ENCODE measurements around the gene CCDC154.
"Not testable (repeated sequence)": the region's sequence is repeated elsewhere in the genome, so short reads cannot be mapped to it uniquely, and the experiment has no call there.

Gene CCDC154, protein sequence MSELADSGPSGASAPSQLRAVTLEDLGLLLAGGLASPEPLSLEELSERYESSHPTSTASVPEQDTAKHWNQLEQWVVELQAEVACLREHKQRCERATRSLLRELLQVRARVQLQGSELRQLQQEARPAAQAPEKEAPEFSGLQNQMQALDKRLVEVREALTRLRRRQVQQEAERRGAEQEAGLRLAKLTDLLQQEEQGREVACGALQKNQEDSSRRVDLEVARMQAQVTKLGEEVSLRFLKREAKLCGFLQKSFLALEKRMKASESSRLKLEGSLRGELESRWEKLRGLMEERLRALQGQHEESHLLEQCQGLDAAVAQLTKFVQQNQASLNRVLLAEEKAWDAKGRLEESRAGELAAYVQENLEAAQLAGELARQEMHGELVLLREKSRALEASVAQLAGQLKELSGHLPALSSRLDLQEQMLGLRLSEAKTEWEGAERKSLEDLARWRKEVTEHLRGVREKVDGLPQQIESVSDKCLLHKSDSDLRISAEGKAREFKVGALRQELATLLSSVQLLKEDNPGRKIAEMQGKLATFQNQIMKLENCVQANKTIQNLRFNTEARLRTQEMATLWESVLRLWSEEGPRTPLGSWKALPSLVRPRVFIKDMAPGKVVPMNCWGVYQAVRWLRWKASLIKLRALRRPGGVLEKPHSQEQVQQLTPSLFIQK

DNA sequence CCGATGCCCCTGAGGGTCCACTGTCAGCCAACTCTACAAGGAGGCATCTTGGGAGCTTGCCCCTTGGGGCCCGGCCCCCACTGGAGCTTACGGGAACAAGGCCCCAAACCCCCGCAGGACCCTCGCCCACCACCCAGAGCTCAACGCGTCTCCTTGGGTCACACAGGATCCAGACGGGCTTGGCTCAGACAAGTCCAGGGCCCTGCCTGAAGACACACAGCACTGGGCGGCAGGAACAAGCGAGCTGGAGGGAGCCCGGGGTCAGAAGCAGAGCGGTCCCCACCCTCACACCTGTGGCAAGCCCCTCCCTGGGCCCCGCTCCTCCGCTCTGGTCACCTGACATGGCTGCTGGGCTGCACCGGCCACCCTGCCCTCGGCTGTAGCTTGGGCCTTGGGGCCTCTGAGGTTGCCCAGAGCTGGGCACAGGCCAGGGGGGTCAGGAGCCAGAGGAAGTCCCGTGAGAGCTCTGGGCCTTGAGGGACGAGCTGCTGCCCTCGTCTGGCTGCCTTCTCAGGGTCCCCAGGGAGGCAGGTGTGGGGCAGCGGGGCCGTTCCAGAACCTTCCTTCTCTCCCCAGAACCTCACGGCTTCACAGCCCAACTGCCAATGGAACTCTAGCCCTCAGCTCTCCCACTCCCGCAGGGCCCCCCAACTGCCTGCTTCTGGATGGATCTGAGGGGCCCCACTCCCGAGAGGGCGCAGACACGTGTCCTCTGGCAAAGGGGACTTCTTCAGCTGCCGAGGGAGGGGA, at the start of gene CCDC154:
TSS of gene CCDC154 (minus strand) at position 577 of the 750 bp plus-strand sequence. CDS start at position 343, 234 bp downstream.
- DNase-seq, result no peak

DNA sequence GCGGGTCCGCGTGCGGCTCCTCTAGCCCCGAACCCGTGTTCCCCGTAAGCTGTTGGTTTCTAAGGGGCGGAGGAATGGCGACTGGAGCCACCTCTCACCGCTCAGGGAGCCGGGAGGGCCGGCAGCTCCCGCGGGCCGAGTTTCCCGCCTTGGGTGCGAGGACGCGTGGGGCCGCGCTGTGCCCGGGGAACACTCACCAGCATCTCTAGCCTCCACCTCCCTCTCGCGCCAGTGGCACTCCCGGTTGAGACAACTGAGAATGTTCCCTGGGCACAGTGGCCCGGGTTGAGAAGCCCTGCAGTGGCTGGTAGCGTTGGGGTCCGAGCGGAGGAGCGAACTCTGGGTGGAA, 49.4 kb upstream of the CCDC154 start:
- no peak for DNase-seq

DNA sequence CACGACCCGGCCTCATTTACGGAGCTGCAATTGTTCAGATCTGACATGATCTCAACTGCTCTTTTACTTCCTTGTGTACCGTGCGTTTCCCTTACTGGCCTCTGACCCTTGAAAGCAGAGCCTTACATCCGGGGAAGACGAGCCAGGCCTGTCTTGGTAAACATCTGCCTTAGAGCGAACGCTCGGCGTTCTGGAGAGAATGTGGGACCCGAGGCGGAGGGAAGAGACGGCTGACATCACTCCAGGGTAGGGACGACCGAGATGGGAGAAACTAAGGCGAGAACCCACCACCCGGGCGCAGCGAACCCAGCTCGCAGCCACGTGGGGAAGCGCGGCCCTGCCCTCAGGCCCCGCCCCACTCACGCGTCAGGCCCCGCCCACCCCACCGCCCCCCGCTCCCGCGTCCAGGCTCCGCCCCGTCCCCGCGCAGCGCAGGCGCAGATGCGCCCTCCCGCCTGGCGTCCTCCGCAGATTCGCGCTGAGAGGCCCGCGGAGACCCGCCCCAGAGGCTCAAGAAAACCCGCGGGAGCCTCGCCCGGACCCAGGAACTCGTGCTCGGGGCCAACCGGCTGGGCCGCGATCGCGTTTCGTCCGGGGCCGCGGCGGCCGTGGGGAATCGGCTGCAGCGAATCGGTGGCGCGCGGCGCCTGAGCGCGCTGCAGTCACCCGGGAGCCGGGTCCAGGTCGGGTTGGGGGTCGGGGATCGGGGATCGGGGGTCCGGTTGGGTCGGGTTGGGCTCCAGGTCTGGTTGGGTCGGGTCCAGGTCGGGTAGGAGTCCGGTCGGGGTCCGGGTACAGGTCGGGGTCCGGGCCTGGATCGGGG, 48.8 kb upstream of the CCDC154 start, which contains the start of gene TELO2:
TSS of gene TELO2 (plus strand) at position 438 of the 823 bp plus-strand sequence. CDS start 922 bp downstream, outside the sequence.
- peak; percentile 71 for DNase-seq

DNA sequence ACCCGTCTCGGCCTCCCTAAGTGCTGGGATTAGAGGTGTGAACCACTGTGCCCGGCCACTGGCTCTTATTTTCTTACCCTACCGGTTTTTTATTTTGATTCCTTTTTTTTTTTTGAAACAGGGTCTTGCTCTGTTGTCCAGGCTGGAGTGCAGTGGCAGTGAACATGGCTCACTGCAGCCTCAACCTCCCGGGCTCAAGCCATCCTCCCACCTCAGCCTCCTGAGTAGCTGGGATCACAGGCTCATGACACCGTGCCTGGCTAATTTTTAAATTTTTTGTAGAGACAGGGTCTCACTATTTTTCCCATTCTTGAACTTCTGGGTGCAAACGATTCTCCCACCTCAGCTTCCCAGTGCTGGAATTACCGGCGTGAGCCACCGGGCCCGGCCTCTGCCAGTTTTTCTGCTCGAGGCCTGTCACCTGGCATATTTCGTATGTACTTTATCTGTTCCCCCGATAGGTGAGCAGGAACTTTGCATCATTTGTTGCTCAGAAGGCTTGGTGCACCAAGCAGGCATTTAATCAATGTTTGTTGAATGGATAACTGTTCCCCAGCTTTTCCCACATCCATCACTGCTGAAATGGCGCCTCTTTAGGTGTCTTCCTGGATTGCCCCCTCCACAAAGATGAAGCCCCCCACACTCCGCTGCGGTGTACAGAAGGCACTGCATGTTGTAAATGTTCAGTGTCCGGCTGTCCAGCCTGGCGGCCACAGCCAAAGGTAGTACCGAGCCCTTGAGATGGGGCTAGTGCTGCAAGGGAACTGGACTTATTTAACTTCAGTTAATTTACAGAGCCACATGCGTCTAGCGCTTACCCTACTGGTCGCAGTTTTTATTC, 47.9 kb upstream of the CCDC154 start:
- DNase-seq, result no peak

DNA sequence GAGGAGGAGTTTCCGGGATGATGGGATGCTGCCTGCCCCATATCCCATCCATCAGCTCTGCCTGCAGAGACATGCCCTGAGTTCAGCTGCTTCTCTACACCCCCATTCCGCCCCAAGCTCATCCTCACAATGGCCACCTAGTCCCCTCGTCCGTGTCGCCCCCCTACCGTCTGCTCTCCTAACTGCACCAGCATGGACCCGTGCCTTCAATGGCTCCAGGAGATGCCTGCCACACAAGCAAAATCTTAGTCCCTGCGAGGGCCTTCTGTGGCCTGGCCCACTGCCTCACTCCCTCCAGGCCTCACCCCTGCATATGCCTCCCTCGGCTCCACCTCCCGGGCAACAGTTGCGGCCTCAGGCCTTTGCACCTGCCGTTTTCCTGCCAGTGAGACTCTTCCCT, 47.0 kb upstream of the CCDC154 start:
- DNase-seq, result no peak

DNA sequence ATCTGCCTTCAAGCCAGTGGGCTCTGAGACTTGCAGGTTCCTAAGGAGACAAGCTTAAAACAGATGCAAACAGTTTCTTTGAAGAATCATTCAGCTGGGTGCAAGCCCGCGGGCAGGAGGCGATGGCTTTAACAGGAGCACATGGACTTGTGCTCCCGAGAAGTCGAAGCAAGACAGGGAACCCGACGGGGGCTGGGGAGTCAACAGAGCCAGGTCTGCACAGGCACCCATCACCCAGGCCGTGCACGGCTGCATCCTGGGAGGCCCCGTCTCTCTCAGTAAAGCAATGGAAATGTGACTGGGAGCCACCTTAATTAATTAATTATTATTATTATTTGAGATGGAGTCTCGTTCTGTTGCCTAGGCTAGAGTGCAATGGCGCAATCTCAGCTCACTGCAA, 44.7 kb upstream of the CCDC154 start:
- DNase-seq, result no peak

DNA sequence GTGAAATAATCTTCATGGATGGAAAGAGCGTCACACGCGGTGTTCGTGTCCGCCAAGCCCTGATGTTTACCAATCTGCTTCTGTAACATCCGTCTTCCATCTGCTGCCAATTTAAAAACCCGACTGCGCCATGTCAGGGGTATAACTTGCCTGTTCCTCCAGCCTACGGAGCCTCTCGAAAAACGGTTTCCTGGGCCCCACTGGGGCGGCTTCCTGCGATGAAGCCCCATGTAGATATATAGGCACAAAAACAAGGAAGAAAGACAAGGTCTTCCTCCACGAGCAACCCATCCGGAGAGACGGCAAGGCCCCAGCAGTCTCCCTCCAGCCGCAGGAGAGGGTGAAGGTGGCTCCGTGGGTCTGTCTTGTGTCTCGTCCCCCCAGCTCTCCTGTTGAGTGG, 44.3 kb upstream of the CCDC154 start, which contains the start of gene PTX4:
TSS of gene PTX4 (minus strand) at position 326 of the 400 bp plus-strand sequence. CDS start at position 291, 35 bp downstream.
- DNase-seq, result no peak

DNA sequence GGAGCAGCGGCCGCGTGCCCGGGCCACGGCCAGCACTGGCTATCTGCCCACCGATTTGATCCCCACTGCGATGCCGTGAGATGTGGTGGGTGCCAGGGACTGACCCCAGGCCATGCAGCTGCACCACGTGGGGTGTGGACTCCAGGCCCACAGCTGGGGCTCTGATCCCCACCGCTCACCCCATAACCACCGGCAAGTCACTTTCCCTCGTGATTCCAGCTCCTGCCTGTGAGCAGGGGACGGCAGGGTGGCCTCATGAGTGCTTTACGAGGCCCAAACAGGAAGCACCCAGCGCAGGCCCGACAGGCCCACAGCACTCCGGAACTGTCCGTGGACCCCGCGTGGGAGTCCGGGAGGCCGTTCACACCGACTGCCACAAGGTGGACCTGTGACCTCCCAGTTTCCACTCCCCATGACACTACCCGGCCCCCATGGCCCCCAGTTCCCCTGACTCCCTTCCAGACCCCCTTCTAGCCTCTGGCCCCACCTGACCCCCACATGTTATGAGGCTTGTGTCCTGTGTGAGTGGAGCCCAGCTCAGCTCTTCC, 43.8 kb upstream of the CCDC154 start:
- DNase-seq, result no peak

DNA sequence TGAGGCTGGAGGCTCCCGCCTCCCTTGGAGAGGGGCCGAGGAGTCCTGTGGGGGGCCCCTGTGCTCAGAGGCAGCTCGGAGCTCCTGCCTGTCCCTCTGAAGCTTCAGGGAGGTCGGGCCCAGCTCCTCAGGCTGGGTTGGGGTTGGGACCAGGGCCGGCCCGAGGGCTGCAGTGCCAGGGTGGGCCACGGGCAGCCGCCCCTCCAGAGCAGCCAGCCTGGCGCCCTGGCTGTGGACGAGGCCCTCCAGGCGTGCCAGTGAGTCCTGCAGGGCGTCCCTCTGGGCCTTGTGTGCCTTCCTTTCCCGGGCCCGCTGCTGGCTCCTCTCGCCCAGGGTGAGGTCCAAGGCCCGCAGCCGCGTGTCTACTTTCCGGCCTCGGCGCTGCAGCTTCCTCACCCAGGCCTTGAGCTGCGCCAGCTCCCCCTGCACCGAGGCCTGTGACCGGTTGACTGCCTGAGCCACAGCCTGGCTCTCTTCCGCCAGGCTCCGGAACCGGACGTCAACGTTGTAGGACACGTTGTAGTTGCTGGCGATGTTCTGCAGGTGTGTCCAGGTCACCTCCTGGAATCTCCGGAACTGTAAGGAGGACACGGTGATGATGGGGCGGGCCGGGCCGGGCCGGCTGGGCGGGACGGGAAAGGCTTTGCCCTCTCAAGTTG, 43.2 kb upstream of the CCDC154 start:
- DNase-seq, result no peak

DNA sequence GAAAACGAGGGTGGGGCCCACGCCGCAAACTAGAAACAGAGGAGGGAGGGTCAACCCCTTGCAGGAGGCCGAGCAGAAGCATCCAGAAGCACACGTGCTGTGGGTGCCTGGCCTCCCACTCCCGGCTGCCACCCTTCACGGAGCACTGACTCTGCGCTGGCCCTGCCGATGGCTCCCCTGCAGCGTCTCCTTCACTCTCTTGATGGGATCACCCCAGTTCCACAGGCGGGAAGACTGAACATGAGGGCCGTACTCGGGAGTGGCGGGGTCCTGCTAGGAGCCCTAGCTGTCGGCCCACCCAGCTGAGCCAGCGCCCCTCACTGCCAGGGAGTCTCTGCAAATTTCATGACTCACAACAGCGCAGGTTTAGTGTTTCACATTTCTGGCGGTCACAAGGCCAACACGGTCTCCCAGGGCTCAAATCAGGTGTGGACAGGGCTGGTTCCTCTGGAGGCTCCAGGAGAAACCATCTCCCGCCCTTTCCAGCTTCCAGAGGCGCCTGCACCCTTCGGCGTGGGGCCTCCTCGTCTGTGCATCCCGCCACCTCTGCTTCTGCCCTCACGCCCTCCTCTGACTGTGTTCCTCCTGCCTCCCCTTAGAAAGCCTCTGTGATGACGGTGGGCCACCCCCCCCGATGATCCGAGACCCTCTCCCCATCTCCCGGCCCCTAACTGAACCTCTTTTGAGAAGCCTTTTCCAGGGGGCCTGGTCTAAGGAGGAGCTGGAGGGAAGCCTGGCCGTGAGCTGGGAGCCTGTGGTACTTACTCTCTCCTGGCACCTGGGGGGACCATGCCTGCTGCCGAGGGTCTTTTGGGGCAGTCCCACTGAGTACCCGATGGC, 42.4 kb upstream of the CCDC154 start:
- no peak for DNase-seq

DNA sequence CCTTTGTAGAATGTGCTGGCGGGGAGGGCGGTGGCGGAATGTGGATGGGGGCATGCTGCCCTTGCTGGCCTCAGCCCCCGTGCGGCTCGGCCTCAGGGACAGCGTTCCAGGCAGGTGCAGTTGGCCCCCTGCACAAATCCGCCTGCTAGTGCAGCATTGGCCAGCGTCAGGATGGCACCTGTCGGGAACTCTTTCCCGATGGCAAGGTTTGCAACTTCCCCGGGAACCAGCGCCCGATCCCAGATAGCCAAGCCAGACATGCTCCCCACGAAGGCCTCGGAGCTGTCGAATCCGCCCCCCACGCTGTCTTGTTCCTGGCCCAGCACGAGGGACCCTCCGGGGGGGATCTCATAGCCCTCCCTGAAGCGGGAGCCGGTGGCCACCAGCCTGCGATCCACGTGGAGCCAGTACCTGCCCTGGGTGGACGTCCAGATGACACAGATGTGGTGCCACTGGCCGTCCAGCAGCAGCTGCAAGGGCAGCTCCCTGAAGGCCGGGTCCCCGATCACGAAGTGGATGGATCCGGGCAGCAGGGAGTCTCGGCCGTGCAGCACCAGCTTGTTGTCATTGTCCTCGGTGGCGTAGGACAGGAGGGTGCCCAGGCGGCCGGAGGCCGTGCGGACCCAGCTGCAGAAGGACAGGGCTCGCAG, 41.6 kb upstream of the CCDC154 start:
- no peak for DNase-seq

DNA sequence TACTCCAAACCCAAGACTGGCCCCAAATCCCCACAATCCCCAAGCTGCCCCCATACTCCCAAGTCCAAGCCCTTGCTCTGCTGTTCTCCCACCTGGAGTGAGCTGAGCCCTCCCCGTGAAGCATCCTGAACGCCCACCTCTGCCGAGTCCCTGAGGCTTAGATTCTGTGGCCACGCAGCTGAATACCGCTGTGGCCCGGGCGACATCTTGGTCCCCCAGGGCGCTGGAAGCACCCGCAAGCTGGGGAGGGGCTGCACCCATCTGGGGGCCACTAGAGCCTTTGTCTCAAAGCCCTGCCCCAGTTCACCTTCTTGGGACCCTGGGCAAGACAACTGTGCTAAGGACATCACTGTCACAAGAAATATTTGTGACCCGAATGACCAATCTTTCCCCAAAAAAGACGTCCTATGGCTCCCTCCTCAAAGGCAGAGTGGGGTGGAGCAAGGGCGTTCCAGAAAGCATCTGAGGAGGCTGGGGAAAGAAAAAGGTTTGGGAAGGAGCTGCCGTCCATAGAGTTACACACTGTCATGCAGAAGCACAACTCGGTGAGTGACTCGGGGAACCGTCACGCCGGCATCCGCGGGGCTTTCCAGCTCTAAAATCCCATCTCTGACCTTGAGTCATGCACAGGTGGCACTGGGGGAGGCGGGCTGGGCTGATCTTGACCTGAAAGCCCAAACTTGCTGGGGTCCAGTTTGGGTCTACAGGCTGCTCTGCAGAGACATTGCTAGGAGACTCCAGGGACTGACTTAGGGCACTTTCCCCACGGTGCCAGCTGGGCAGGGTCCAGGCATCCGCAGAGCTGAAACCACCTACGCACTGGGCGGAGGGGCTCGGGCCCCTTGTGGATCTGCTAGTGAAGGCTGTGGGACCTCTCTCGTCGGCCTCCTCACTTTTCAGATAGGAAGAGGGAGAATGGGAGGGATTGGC, 37.8 kb upstream of the CCDC154 start:
- no peak for DNase-seq

DNA sequence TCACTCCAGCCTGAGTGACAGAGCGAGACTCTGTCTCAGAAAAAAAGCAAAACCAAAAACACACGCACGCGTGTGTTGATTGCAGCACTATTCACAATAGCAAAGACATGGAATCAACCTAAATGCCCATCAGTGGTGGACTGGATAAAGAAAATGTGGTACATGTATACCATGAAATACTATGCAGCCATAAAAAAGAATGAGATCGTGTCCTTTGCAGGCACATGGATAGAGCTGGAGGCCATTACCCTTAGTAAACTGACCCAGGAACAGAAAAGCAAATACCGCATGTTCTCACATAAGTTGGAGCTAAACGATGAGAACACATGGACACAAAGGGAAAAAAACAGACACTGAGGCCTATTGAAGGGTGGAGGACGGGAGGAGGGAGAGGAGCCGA, 34.6 kb upstream of the CCDC154 start:
- not testable (repeated sequence) for DNase-seq

DNA sequence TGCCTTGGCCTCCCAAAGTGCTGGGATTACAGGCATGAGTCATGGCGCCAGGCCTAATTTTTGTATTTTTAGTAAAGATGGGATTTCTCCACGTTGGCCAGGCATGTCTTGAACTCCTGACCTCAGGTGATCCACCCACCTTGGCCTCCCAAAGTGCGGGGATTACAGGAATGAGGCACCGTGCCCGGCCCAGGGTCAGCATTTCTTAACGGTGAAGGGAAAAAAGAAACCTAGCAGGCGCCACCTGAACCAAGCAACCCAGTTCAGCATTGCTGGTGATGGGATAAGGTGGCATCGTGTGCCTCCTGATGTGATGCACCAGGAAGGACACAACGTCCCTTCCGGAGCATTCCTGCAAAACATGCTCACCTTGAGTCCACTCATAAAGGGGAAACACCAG, 32.7 kb upstream of the CCDC154 start:
- no peak for DNase-seq

DNA sequence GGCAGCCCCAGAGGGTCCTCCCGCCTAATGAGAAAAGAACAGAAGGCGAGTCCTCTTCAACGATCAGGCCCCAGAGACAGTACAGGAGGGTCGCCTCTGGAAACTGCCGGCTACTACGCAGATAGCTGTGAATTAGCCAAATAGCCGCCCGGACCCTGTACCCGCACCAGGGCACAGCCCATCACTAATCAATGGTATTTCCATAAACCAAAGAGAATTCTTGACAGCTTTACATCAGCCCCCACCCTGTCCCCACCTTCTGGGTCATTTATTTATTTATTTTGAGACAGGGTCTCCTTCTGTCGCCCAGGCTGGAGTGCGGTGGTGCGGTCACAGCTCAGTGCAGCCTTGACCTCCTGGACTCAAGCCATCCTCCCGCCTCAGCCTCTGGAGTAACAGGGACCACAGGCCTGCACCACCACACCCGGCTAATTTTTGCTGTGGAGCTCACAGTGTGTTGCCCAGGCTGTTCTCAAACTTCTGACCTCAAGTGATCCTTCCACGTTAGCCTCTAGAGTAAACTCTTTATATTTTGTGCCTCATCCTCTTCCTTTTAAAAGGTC, 31.3 kb upstream of the CCDC154 start:
- DNase-seq, result no peak

DNA sequence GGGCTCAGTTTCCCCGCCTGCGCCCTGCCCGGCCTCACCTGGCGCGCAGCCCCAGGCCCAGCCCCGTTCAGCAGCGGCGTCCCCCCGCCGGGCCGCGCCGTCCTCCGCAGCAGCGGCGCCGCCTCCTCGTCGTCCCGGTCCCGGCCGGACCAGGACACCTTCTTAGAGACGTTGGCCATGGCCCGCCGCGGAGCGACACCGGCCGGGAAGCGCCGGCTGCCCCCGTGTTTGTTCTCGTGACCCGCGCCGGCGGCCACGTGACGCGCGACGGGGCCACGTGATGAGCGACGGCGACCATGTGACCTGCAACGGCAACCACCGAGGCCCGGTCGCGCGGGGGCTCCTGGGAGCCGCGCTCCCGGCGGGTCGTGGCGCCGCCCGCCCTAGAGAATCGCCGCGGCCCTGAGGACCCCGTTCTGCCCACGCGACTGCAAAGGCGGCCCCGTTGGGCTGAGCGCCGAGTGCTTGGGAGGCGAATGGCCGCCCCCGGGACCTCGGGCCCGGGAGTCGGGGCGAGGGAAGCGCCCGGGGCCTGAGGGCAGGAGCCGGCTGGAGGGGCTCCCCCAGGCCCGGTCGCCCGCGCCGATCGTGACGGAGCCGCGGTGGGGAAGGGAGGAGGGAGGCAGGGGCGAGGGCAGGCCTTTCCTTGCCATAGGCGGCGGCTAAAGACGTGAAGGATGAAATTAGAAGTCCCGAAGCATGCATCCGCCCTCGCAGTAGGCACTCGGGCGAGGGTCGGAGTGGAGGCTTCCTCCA, 30.6 kb upstream of the CCDC154 start, which contains the start of gene CLCN7:
TSS of gene CLCN7 (minus strand) at position 233 of the 756 bp plus-strand sequence. CDS start at position 179, 54 bp downstream.
- DNase-seq, result peak; percentile 63
